ENCODE data around the gene TMEM253.
A peak's percentile ranks its signal among the peaks of the same experiment; 100 is the strongest.

The TMEM253 gene

GRCh38 chr14:21105095-21105494, 4.2 kb downstream of the TMEM253 start:
- DNase-seq: no peak

GRCh38 chr14:21106176-21106497, 5.3 kb downstream of the TMEM253 start:
- no peak for DNase-seq

GRCh38 chr14:21106498-21107282, 5.8 kb downstream of the TMEM253 start:
- DNase-seq: peak; percentile 86 to 87

- DNase-seq: no peak
Observed at GRCh38 chr14:21107283-21107800, 6.5 kb downstream of the TMEM253 start.

GRCh38 chr14:21108791-21109190, 7.9 kb downstream of the TMEM253 start:
- DNase-seq: no peak

GRCh38 chr14:21109377-21110138, 8.7 kb downstream of the TMEM253 start:
- DNase-seq: peak; percentile 45 to 59

GRCh38 chr14:21112255-21112654, 11.4 kb downstream of the TMEM253 start:
- DNase-seq: no peak

- DNase-seq: no peak
Observed at GRCh38 chr14:21113369-21113768, 12.5 kb downstream of the TMEM253 start.

GRCh38 chr14:21118933-21119332, 18.1 kb downstream of the TMEM253 start:
- no peak for DNase-seq

- DNase-seq: no peak
Observed at GRCh38 chr14:21120686-21121085, 19.8 kb downstream of the TMEM253 start.

- no peak for DNase-seq
Observed at GRCh38 chr14:21121122-21121521, 20.3 kb downstream of the TMEM253 start.

GRCh38 chr14:21123429-21123828, 22.6 kb downstream of the TMEM253 start:
- DNase-seq: no peak

- no peak for DNase-seq
Observed at GRCh38 chr14:21133901-21134300, 33.0 kb downstream of the TMEM253 start.

GRCh38 chr14:21136024-21136423, 35.2 kb downstream of the TMEM253 start:
- no peak for DNase-seq

GRCh38 chr14:21142357-21142756, 41.5 kb downstream of the TMEM253 start:
- DNase-seq: no peak

- DNase-seq: no peak
Observed at GRCh38 chr14:21145437-21145836, 44.6 kb downstream of the TMEM253 start.

- DNase-seq: no peak
Observed at GRCh38 chr14:21149641-21150367, 48.9 kb downstream of the TMEM253 start.

All from activated T-cell treated with anti-CD3 and anti-CD28 coated beads, Interleukin-2, amount 50 U/mL, for 48 hours (primary cell).